GM21619 (cell line): ENCODE results near the gene CPEB4.
A peak's percentile ranks its signal among the peaks of the same experiment; 100 is the strongest.

Experiments
- ATAC-seq: cut with Tn5 transposase; IDR thresholded peaks from one replicate; pipeline ENCODE4 v1.9.1; 2021; ENCODE audit not compliant: unreplicated experiment

Gene CPEB4

DNA sequence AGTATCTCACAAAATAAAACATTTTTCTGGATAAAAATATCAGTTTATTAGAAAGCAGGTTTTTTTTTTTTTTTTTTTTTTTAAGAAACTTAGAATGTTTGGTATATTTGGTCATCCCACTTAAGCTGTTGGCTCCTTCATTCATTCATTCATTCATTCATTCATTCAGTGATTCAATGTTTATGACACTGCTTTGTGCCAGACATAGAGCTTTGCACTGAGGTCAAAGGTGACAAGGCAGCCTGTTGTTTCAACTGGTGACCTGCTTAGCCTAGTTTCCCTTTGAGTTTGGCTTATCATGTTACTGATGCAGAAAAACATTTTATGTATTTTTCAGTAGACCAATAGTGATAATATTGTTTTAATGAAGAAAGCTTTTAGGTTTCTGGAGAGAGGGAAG lies 23.5 kb downstream of the CPEB4 start:
- ATAC-seq: no peak

DNA sequence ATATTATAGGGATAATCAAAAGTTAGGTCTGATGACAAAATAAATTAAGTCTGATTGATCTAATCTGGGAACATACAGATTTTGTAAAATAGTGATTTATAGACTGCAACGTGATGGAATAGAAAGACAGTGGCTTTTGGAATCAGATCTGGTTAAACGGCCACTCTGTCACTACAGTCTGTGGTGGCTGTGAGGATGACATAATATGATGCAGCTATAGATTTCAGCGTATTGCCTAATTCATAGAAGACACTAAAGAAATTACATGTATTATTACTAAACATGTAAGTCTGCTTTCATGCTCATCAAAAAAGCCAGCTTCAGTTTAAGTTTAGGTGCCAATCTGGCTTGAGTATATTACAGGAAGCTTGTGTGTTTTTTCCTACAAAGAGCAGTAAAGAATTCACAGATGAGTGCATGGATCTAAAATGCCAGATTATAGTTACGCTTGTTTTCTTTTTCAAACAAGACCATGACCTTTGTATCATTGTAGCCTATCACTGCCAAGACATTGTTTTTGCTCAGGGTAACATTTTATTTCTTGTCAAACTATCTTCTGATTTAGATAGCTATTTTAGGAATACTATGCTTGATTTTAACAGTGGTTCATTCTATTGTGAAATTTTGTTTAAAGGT lies 25.7 kb downstream of the CPEB4 start:
- no peak for ATAC-seq

DNA sequence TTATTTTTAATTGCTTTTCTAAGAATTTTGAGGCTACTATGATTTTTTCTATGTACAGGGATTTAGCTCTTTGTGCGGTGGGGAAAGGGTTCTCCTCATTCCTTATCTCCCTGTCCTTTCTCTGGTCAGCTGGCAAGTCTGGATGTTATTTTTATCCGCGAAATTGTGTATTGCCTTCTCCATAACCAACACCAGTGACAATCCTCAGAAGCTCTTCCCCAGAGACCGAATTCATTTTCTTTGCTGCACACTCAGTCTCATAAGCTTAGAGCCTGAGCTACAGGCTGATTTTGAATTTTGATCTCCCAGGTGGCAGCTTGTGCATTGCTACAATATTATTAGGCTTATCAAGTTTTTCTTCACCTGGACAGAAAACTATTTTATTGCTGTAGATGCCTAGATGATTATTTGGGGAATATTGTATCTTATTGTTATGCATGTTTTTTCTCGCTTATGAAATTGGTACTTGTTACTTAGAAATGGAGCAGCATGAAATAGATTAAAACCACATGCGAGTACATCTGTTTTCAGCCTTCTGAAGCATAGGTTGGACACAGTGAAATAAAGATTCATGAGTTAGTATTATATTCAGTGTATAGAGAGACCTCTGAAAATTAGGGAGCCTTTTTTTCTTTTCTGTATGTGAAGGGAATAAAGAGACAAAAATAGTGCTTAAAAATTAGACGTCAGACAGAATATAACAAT lies 27.3 kb downstream of the CPEB4 start:
- no peak for ATAC-seq

- no peak for ATAC-seq
These were observed 28.1 kb downstream of the CPEB4 start for GRCh38 chr5:173916233-173916632.

DNA sequence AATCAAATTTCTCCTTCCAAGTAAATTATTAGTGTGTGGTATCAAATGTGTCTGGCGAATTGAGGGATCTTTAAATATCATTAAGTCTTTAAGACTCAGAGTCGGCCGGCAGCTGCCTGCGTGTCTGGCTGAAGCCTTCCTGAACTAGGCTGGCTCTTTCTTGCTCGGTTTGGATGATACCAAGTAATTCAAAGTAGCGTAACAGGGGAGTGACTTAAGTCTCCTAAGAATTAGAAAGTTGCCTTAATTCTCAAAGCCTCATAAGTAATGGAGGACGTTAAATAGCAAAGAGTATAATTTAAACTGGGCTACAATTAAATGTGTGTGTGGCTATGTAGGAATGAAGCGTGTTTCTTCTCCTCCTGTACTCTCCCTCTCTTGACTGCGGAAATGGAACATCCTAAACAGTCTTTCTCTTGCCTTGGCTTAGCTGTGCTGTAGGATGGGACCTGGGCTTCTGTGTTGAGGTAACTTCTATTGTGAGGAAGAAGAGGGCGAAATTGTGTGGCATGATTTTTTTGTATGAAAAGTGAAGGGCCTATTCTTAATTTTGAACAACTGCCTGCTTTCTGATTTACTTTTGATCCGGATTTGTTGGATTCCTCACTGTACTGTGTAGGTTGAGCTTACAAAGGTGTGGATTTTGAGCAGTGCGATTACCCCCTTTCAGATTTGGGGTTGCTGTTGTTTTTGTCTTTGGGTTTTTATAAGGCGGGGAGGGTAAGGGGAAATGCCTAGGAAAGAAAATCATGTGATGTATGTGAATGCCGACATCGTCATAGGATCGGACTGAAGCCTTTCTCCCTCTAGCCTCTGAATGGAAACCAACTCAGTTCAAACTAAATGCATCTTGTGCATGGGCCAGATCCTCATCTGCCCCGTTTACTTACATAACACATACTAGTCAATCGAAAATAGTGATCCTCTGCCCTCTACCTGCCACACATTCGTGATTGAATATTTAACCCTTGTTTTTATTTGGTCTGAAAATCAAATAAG lies 29.9 kb downstream of the CPEB4 start:
- ATAC-seq: peak; percentile 93

DNA sequence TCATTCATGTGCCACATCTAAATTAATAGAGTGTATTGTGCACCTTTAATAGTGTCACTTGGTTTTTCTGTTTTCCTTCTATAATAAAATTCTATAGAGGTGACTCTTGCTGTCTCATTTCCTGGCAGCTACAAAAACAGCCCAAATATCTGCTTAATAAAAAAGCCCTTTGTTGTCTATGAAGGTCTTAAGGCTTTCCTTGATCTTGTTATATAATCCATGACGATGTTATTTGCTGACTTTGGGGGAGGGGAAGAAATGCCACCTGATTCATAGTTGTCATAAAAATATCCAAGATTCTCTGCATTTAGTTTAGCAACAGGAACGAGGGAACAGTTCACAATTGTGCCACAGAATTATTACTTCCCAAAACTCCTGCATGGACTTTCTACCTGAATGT lies 31.3 kb downstream of the CPEB4 start:
- no peak for ATAC-seq

DNA sequence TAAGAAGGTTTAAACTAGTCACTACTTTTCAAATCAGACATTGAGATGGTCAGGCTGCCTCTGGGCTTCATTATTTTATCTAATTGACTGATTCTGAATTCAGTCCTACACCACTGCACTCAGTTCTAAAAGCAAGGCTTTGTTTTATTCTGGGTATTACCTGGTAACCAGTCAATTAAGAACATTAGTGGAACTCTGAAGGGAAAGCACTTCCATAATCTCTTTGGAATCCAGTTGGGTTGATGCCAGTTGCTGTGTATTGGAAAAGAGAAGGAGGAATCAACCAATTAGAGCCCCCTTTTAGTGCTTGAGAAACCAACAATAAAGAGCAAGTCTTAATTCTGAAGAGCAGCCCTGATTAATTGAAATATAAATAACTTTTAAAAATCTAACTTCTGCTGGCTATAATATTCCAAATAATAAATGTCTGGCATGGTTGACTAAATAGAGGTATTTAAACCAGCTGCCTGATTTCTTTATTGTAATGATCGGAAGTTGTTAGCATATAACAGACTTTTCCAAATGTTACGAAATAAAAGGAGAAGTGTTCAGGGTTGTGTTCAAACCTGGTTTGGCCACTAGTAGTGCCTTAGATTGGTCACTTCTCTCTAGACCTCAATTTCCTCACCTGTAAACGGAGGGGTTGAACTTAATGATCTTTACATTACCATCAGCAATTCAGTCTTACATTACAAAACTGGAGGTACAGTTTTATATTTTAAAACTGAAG lies 32.0 kb downstream of the CPEB4 start:
- ATAC-seq: no peak

DNA sequence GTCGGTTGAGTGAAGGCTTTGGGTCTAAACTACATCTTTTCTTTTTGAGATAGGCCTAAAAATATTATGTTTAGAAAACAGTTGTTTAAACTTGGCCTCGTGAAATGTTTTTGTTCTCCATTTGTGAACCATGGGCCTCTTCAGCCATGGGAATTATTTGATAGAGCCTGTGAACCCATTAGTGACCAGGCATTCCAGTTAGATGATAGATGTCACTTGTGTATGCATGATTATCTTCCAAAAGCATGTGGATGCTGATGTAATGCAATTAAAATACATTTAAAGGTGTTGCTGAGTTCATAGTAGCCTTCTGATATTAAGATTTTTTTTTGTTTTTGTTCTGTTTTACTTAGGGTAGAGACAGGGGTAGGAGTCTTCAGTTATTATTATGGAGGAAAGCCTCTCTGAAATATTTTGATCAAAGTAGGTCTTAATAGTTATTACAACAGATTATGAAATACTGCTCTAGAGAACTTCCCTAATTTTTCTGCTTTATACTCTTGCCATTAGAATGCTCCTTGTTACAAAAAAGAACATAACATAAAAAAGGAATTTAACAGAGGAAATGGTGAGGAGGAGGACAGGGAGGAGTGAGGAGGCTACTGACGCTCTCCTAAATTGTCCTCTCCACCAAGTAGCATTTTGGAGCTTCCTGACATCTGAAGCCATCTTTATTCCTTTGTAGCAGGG lies 32.9 kb downstream of the CPEB4 start:
- ATAC-seq: no peak

DNA sequence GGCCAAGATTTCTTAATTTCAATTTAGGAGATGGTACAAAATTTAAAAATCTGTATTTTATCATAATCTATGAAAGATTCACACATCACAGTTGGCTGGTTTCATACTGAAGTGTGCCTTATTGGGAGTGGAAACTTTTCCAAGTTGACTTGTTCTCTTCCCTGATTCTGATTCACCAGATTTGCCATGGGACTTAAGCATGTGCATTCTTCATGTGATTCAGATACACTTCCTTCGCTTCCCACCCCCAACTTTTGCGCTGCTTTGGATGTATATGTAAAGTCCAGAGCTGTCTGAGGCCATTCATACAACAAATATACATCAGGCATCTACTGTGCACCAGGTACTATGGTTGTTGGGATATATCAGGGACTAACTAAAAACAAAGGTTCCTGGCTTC lies 34.4 kb downstream of the CPEB4 start:
- ATAC-seq: no peak

GRCh38 chr5:173923218-173924095 lies 35.3 kb downstream of the CPEB4 start:
- no peak for ATAC-seq

GRCh38 chr5:173924899-173925298 lies 36.8 kb downstream of the CPEB4 start:
- no peak for ATAC-seq

DNA sequence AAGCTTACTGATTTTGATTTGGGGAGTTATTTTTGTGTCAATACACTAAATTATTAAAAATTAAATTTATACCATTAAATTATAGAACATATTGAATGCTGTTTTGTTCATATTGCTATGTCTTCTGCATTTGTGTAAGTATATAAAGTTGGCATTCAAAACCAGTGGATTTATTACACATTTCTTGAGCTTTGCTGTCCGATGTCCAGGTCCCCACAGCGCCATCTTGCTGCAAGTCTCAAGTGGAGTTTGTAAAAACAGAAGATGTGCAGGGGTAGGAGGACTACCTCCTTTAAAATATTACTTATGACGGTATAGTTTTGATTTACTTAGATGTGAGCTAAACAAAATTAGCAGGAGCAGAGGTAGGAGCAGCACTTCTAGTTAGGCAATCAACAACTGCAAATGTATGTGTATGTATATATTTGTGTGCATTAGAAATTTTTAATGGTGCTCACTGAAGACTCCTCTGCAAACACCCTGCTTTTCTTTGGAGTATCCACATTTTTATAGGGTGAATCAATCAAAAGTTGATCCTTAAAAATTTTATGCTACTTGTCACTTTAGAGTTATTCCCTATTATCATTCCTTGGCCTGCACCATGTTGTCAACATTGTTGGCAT lies 37.4 kb downstream of the CPEB4 start:
- ATAC-seq: no peak

DNA sequence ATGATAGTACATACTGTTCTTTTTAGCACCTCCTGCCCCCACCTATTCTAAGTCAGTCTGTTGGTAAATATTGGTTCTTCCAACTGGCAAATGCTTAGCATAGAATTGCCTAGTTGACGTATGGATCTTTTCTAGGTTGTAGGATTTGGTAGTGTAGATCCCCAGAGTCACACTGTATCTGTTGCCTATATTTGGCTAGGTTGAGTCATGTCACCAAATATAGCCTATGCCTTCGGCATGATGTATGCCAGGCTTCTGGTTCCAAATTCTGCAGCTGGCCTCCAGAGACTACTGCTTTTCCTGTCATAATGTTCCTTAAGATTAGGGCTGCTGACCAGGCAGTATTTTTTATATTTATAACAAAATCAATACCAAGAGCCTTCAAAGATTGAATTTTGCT lies 38.2 kb downstream of the CPEB4 start:
- no peak for ATAC-seq

DNA sequence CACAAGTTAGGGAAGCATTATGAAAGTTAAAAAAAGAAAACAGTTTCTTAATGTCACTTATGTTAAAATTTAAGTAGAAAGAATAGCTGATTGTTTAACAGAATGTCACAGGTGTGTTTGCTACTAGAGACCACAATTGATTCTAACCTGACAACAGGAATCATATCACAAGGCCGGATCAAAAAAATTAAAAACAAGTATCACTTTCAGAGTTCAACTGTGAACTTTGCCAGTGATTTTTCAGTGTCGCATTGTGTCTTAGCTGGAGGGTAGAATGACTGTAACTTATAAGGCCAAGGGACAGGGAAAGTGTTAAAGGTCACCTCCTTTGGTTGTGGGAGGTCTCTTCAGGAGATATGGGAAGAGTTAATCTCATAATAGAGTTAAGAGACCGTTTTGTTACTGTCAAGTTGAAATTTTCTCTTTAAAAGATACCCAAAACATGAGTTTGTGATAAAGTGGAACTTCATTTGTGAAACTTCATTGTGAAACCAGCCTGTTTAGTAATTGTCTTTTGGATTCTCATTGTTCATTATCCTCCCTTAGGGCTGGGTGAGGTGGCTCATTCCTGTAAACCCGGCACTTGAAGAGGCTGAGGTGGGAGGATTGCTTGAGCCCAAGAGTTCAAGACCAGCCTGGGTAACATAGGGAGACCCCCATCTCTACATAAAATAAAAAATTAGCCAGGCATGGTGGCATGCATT lies 40.9 kb downstream of the CPEB4 start:
- peak; percentile 53 for ATAC-seq

DNA sequence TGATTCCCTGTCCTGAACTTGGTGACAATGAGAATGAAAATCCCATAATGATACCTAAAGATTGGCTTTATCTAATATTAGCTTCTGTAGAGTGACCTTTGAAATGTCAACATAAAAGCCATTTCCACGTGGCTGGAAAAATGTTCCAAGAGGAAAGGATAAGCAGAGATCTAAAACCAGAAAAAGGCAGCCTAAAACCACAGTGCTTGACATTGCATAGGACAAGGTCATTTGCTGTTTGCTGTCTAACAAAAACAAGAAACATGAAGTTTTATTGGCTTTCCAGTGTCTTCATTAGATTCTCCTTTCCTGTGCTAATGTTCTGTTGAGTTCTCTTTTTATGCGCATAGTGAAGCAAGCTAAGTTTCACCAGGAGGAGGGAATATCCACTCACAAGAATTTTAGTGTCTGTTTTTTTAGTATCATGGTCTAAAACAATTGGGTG lies 44.6 kb downstream of the CPEB4 start:
- no peak for ATAC-seq

- ATAC-seq: no peak
These were observed 45.8 kb downstream of the CPEB4 start for GRCh38 chr5:173933901-173934300.

DNA sequence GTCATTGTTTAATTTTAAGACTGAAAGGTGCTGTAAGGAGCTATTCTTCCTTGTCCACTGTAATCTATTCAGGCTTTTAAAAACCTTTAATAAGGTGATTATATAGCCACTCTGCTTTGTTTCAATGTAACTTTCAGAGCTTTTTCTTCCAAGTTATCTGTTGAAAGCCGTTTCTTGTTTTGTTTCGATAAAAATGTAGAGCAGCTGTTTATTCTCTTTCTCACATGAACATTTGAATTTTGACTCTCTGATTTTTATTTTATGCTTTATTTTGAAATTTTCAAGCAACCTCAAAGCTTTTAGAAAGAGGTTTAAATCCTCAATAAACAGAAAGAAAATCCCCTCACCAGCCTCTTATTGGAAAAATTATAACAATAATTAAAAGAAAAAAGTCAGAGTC lies 47.2 kb downstream of the CPEB4 start:
- no peak for ATAC-seq

GRCh38 chr5:173940269-173940668 lies 52.1 kb downstream of the CPEB4 start:
- ATAC-seq: no peak
